Endometrium (tissue), 2 donors: ENCODE measurements around the gene SNN.

Experiments used
- FAIRE-seq: peaks from 2 replicates; lab custom pipeline; 2012; peaks lifted over from hg19 to GRCh38; lab: Jason Lieb, UNC
- donor health status: control.
- donor health status: control.

SNN gene

DNA sequence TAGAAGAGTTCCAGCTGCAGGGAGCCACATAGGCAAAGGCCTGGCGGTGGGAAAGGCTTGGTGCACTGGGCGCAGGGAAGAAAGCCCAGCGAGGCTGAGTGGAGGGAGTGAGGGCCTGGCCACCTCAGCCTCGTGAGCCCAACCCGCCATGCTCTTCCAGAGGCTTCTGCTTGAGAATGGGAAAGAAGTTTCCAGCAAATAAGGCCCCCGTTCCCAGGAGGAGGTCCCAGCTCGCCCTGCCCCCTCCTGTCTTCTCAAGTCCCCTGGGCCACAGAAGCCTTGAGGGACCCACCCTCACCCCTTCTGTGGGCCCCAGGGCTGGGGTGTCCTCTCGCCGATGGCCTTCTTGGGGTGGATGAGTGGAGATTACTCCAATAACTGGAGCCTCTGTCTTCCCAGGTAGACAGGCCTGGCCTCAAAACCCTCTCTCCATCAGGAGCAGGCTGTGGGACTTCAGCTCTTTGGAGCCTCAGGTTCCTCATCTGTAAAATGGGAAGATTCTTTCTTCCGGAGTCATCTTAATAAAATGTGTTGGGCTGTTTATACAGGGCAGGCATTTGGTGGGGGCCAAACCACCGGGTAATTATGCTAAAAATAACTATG is 933 bp upstream of the SNN start:
- no peak for FAIRE-seq

DNA sequence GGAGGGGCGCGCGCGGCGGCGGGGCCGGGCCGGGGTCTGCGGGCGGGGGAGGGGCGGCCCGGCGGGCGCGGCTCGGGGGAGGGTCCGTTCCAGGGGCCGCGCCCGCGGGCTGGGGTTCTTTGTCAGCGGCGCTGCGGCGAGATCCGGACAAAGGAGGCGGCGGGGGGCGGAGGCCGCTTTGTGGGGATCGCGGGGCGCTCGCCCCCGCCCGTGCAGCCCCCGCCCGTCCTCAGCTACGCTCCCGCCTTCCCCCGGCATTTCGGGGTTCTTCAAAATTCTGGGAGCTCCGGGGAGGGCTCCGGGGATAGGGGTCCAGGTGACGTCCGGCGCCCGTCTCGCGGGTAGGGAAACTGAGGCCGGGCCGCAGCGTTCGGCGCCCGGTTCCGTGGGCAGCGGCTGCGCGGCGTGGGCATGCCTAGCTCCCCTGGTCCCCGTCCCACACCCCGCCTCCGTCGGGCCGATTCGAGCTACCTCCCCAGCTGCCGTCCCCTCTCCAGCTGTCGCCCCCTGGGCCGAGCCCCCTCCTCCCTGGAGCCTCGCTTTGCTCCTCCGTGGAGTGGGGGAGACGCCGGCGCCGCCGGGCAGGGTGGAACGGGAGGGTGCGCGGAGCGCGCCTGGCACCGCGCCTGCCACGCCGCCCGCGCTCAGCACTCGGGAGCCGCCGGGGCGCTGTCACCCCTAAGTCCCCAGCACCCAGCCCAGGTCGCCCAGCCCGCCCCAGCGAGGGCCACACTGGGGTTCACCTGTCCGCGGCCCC is 546 bp downstream of the SNN start:
- FAIRE-seq, result no peak

DNA sequence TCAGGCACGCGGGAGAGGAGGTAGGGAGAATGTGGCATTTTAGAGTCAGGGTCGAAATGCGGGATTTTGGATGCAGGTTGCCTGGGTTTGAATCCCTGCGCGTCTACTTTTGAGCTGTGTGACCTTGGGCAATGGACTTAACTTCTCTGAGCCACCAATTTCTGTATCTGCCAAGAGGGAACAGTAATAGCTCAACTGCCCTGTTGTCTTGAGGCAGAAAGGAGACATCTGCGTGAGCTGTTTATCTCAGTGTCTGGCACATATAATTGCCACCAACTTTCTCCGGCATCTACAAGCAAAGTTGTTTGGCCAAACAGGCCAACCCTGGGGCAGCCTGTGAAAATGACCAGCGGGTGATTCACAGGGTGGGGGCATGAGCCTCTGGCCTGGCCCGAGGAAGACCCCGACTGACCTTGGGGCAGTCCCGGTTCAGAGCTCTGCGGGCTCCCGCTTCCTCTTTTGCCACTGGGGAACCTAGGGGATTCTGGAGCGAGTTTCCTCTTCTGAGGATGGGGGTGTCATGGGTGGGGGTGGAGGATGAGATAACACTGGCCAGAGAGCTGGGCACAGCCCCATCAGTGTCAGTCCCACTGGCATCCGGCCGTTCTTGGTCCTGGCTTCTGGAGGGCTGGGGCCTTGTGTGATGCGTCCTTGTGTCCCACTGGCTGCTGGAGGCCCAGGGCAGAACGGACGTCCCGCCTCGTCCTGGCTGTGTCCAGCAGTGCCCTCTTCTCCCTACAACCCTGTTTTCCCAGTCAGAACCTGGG is 1.3 kb downstream of the SNN start:
- FAIRE-seq, result no peak

DNA sequence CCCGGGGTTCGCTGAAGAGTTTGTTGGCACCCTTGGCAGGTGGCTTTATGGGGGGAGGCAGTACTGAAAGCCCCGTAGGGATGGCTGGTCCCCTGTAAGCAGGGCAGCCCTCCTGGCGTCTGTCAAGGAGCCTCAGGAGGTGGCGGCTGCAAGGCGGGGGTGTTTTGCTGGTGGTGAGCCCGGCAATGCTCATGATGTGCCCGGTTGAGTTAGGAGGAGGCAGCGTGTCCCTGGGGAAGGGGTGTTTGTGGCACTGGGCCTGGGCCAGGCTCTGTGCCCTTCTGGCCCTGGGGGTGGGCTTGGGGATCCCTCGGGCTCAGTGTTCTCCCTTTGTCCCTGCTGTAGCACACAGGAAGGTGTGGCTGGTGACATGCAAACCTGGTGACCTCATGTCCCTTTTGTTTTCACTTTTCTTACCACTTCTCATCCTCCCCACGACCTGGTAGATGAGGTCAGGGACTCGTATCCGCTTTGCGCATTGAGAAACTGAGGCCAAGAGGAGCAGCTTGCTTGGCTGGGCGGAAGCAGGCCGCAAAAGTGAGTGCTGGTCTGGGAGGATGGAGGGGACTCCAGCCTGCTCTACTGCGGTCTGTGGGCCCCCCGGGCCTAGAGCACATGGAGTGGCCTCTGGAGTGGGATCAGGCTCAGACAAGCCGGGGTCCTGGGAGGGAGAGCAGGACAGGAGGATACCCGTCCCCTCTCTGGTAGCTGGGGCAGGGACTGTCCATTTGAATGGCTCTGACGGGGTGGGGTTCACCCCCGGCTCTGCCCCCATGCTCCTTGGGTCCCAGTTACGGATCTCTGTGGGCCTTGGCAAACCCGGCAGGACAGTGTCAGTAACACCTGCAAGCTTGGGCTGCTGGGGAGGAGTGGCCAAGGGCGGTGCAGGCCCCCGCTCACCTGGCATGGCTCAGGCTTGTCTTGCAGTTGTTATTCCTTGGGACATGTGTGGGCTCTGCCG is 2.2 kb downstream of the SNN start:
- no peak for FAIRE-seq

DNA sequence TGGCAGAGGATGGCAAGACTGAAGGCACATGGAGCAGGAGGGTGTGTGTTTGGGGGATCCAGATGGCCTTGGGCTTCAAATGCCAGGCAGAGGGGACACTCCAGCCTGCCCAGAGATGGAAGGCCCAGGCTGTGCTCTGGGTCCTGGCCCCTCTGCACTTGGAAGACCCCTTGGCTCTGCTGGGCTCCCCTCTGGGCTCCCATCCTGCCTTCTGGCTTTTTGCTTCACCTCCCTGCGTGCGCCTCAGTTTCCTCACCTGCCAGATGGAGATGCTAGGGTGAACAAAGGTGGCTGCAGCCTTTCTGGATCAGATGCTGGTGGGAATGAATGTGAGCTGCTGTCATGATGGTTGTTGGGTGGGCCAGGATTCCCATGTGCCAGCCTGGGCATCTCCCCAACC is 3.0 kb downstream of the SNN start:
- no peak for FAIRE-seq

DNA sequence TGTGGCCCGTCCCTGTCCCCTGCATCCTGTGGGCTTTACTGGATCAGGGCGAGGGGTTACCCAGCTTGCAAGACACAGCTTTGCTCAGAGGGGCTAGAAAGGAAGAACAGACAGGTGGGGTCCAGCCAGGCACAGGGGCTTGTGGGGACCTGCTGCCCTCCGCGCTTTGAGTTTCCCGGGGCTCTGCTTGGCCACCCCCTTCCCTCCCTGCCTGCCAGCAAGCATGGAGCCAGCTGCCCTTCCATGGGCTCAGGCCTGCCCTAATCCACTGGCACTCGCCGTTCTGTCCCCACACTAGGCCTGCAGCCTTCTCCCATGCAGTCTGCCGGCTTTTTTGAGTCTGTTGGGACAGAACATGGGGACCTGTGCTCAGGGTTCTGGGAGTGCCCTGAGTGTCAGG is 3.4 kb downstream of the SNN start:
- no peak for FAIRE-seq

DNA sequence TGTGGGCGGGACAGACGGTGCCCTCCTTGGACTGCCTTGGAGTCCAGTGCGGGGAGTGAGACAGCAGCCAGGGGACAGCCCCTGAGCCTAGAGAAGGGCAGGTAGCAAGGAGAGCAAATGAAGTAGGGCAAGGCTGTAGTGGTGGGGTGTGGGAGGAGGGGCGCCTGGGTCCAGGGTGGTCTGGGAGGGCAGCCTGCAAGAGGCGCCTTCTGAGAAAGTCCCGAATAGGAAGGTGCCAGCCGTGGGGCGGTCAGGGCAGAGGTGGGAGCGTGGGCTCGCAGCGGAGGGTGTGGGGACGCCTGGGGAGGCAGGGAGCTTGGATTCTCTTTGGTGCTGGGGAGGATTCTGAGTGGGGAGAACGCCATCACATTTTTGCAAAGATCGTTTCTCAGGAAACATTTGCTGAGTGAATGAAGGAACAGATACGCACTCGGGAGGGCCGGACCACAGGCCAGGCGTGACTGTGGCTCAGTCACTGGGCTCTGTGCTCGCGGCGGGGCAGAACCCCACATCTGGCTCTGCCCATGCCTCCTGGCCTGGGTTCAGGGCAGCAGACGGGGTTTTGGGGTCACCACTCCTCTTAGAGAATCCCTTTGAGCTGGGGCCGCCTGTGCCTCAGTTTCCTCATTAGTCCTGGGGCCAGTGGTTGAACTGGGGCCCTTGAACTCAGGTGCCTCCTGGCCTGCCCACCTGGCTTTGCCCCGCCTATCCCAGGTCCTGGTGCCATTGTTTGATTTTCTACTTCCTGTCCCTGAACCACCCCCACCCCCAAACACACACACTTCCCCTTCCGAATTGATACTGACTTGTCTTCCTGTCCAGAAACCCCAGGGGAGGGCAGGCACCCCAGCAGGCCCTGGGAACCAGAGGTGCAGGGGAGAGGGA is 4.2 kb downstream of the SNN start:
- no peak for FAIRE-seq

DNA sequence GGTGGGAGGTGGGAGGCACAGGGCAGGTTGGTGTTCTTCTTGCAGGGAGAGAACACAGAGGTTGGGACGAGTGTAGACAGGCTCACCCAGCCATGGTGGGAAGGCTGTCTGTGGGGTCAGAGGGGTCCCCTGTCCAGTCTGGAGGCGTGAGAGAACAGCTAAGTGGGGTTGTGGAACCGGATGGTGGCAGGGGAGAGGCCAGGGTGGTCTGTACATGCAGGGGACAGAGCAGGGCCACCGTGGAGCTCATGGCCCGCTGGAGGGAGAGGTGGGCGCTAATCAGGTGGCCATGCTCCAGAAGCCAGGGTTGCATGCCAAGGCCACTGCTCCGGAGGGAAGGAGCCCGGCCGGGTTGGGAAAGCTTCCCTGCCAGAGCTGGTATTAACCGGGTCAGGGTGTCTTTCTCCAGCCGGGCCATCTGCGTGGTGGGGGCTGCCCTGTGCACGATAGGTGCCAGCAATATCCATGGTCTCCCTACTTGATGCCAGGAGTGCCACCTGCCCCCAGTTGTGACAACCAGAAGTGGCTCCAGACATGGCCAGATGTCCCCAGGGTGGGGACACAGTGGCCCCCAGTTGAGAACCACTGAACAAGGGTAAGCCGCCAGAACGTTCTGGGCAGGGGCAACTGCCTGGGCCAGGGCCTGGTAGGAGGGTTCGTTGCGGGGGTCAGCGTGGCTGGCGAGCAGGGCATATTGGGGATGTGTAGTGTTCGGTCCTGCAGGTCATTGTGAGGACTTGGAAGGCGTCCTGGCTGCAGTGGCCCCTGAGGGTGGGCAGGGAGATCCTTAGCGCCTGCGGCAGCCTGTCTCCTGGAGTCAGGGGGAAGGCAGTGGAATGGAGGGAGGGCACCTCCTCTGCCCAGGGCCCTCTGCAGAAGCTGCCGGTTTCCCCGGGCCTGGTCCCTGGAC is 5.1 kb downstream of the SNN start:
- FAIRE-seq, result no peak

DNA sequence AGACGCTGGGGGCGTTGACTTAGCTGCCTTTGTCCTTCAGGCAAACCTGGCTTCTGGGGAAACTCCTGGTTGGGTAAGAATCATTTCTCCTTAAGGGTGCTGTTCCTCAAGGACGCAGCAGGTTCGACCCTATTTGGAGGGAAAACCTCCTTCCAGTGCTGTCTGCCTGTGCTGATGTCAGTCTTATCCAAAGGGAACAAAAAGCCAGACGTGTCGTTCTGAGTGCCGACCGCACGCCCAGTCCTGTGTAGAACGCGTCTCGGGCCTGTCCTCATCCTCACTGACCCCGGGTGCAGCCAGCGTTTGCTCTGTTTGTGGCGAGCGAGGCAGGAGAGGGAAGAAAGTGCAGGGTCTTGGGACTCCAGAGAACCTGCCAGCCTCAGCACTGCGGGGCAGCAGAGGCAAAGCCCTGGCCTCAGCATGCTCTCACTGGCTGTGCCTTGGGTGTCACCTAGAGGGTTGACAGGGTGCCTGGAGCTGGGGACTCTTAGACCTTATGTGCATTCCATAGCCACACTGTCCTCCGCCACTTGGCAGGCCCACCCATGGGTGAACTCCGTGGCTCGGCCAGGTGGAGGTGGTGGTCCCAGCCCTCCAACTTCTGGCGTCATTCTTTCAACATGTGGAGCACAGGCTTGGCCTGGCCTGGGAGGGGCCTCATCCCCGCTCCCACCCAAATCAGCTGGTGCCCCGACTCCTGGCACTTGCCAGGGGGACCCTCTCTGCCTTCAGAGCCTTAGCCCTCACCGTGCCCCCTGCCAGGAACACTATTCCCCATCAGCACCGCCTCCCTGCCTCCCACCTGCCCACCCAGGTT is 6.0 kb downstream of the SNN start:
- FAIRE-seq, result no peak

DNA sequence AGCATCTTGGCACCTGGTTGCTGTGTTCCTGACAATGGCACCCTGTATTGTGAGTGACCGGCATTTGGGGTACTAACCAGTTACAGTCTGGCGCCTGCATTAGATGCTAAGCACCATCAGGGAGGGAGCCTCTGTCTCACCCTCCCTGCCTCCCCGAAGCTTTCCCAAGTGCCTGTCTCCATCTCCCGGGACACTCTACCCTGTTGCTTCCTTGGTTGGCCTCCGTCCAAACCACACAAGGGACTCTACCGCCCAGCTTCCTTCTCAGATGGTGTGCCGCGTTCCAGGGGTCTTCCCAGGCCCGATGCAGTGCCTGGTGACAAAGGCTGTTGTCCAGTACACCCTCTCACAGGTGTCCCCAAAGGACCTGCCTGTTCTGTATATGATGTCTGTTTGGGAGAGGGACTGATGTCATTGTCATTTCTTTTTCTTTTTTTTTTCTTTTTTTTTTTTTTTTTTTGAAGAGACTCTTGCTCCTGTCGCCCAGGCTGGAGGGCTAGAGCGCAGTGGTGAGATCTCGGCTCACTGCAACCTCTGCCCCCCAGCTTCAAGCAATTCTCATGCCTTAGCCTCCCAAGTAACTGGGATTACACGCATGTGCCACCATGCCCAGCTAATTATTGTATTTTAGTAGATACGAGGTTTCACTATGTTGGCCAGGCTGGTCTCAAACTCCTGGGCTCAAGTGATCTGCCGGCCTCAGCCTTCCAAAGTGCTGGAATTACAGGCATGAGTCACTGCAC is 6.7 kb downstream of the SNN start:
- no peak for FAIRE-seq

DNA sequence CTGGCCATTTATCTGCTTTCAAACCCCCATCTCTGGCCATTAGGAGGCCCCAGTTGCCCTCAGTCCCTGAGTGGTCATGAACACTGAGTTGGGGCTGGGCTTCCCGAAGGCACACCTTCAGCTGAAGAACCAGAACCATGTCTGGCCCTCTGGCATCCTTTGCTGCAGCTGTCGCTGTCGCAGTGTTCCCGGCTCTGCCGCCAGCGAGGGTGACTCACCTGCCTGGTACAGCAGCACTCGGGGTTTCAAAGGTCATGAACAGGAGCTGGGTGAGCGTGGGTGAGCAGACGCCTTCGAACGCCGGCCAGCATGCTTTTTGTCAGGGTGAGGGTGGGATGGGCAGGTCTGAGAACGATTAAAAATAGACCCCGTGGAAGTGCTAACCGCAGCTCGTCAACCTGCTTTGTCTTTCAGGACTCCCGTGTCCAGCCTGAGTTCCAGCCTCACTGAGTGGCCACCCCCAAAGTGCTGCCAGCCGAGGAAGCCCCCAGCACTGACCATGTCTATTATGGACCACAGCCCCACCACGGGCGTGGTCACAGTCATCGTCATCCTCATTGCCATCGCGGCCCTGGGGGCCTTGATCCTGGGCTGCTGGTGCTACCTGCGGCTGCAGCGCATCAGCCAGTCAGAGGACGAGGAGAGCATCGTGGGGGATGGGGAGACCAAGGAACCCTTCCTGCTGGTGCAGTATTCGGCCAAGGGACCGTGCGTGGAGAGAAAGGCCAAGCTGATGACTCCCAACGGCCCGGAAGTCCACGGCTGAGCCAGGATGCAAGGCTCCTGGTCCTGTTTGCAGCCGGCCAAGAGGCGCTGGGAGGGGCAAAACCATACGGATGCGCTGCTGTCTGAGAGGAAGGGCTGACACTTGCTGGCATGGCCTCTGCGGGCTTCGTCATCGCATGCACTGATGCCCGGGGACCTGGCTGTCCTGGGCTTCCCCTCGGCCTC is 7.6 kb downstream of the SNN start:
- FAIRE-seq, result no peak

DNA sequence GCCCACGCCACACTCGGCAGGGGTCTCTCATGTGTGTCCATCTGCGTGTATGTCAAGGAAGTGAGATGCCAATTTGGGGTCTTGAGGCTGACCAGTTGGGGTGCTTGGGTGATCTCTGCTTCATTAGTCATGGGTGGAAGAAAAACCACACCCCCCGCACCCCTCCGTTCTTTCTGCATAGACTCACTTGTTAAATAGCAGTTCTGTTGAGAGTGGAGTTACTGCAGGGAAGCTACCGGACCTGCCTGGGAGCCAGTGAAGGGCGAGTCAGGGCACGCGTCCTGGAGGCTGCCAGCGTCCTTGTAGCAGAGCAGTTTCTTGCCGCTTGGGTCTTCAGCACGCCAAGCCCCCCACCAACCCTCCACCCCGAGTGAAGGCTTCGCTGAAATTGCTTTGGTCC is 8.5 kb downstream of the SNN start:
- no peak for FAIRE-seq

DNA sequence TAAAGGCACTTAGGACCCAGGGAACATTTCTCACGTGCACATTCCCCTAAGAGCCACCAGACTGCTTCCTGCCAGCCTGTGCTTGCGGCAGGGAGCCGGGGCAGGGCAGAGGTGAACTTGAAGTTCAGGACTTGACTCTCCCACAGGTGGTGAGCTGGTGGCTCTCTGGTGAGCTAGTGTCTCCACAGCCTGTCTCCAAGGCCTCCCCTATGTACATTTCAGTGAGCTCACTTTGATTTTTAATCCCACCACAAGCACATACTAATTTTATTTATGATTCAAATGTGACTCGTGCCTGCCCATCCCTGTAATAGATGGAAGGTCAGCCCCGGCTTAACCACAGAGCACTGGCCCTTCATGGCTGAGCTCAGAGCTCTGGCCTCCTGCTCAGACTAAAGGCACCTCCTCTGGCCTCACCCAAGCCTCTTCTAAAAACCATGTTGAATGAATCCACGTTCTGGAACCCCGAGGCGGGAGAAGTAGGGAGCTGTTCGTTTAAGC is 9.2 kb downstream of the SNN start:
- no peak for FAIRE-seq

DNA sequence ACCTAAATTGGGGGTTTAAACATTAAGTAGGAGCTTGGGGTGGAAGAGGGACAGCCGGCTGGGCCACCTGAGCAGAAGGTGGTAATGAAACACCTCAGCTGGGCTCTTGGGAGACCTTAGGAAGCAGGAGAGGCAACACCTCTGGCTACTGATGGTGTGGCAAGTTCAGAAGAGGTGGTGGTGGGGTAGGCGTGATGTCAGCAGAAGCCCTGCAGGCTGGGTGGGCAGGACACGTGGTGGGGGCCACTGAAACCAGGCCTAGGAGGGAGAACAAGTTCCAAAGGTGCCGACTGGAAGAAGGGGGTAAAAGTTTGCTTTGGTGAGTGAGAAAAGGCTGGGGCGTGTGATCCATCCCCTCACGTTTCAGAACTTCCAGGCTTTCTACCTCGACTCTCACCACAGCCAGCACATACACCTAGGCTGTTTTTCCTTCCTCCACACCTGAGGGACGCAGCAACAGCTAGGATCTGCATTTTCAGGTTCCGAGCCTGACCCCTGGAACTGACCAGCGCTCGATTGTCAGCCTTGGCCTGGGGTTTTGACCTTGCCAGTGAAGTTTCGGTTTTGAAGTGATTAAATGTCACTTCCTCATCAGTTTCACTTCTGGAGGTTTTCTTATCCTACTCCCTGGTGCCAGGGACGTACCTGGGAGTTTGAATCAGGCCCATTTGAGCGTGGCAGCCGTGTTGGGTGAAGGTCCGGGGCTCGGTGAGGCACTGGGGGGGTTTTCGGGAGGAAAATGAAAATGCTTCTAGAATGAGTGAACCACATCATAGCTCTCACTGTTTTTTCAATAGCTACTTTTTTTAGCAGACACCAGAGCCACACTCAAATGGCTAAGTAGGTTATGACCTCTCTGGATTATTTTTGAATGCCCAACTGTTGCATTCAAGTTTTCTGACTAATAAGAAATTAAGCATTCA is 10.0 kb downstream of the SNN start:
- no peak for FAIRE-seq

DNA sequence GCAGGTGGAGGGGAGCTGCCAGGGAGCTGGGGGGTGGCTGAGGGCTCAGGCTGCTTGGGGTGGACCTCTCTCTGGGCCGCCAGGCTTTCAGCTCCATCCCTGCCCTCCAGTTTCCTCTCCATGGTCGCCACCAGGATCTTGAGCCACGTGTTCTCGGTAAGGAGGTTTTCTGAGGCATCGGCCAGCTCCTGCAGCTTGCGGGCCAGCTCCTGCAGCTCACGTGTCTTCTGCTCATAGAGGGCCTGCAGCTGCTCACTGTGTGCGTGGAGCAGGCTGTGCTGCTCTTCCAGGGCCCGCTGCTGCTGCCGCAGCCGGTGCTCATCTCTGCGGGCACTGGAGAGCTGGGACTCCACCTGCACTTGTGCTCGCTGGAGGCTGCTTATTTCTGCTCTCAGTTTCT is 11.0 kb downstream of the SNN start:
- no peak for FAIRE-seq
